Mesothelial cell of epicardium (in vitro differentiated cells): ENCODE results near the gene MRPS18B. TPM values are rescaled to one million over a fixed set of nuclear protein-coding genes. Genes with fewer than 3 reads are reported as not detected.
A peak's percentile ranks its signal among the peaks of the same experiment; 100 is the strongest.

Experiments
- DNase-seq, 2 experiments: peaks; one replicate each; pipeline ENCODE4 v3.0.0; 2021; ENCODE audit warnings: low spot score in 2 of 2; ENCODE audit not compliant: unreplicated experiment in 2 of 2
- H3K27ac Mint-ChIP-seq: 2 replicates; pipeline ENCODE4 v1.8.0; 2021; ENCODE audit warnings: mixed read lengths
- H3K27me3 Mint-ChIP-seq: 2 replicates; pipeline ENCODE4 v1.8.0; 2021; ENCODE audit warnings: low read depth, mixed read lengths
- H3K36me3 Mint-ChIP-seq: 2 replicates; pipeline ENCODE4 v1.8.0; 2021; ENCODE audit warnings: mixed read lengths
- H3K4me1 Mint-ChIP-seq: 2 replicates; pipeline ENCODE4 v1.8.0; 2021; ENCODE audit warnings: mixed read lengths
- H3K4me3 Mint-ChIP-seq: 2 replicates; pipeline ENCODE4 v1.8.0; 2021; ENCODE audit warnings: mild to moderate bottlenecking, moderate library complexity, mixed read lengths
- H3K9me3 Mint-ChIP-seq: 2 replicates; pipeline ENCODE4 v1.8.0; 2021; ENCODE audit warnings: mixed read lengths
- CTCF ChIP-seq: fragments of 200-600 bp; sonication (generic); IDR thresholded peaks from one replicate; pipeline ENCODE4 v1.5.0; 2021; ENCODE audit warnings: antibody characterized with exemption; ENCODE audit not compliant: unreplicated experiment
- total RNA-seq: library from RNA; stranded (reverse); gene quantifications from 3 replicates; pipeline ENCODE4 v1.2.1, GENCODE V29; 2021

The MRPS18B gene
- total RNA-seq, 1 donor from 2014 or later, result 29.8 TPM

GRCh38 chr6:30616811-30617564 lies 652 bp upstream of the MRPS18B start, which contains the start of gene PPP1R10:
Gene PPP1R10 (minus strand): TSS chr6:30617243. CDS start chr6:30609944, 7,299 bp downstream.
- DNase-seq, result peak; percentile 96 to 99
- H3K9me3 Mint-ChIP-seq, result no peaks in the 10 kb centered on the region
- H3K27ac Mint-ChIP-seq, result peak within 1 kb of the TSS; percentile 100
- peaks cover 50% of the 10 kb centered on the region for H3K4me1 Mint-ChIP-seq
- H3K27me3 Mint-ChIP-seq, result no peaks in the 10 kb centered on the region
- peak within 1 kb of the TSS; percentile 93 for H3K4me3 Mint-ChIP-seq
- peaks cover 19% of the 10 kb centered on the region for H3K36me3 Mint-ChIP-seq
- TF ChIP-seq CTCF, result no peak

GRCh38 chr6:30618270-30618797 lies 694 bp downstream of the MRPS18B start:
- no peak for DNase-seq
- Mint-ChIP-seq H3K9me3 (no peaks in the 10 kb centered on the region), H3K36me3 (peaks cover 24% of the 10 kb centered on the region), H3K27ac (peak overlapping the region; percentile 100), H3K27me3 (no peaks in the 10 kb centered on the region), H3K4me3 (peak overlapping the region; percentile 93), H3K4me1 (peaks cover 38% of the 10 kb centered on the region)
- no peak for TF ChIP-seq CTCF

- Mint-ChIP-seq H3K4me3 (peak overlapping the region; percentile 93), H3K27ac (peak overlapping the region; percentile 50), H3K4me1 (peaks cover 26% of the 10 kb centered on the region), H3K9me3 (no peaks in the 10 kb centered on the region), H3K36me3 (peaks cover 25% of the 10 kb centered on the region), H3K27me3 (no peaks in the 10 kb centered on the region)
- no peak for DNase-seq
- no peak for TF ChIP-seq CTCF
These were observed 1.9 kb downstream of the MRPS18B start for GRCh38 chr6:30619561-30619960.

GRCh38 chr6:30625511-30625910 lies 7.9 kb downstream of the MRPS18B start:
- H3K4me3 Mint-ChIP-seq, result peak overlapping the region; percentile 86
- no peak overlapping the region for H3K27ac Mint-ChIP-seq
- no peak for TF ChIP-seq CTCF
- no peaks in the 10 kb centered on the region for H3K9me3 Mint-ChIP-seq
- H3K27me3 Mint-ChIP-seq, result no peaks in the 10 kb centered on the region
- DNase-seq, result no peak
- H3K4me1 Mint-ChIP-seq, result peaks cover 17% of the 10 kb centered on the region
- H3K36me3 Mint-ChIP-seq, result peaks cover 22% of the 10 kb centered on the region

GRCh38 chr6:30626484-30627366 lies 9.1 kb downstream of the MRPS18B start, which contains the start of gene ATAT1:
Gene ATAT1 (plus strand): TSS chr6:30626874.
- Mint-ChIP-seq H3K9me3 (no peaks in the 10 kb centered on the region), H3K36me3 (peaks cover 30% of the 10 kb centered on the region), H3K27me3 (no peaks in the 10 kb centered on the region), H3K27ac (peak within 1 kb of the TSS; percentile 98), H3K4me1 (peaks cover 17% of the 10 kb centered on the region), H3K4me3 (peak within 1 kb of the TSS; percentile 86)
- DNase-seq, result peak; percentile 70 to 85
- no peak for TF ChIP-seq CTCF
